NCI-H2107 (cell line): ENCODE data around the gene EVI5L.
A peak's percentile ranks its signal among the peaks of the same experiment; 100 is the strongest.
"Not testable (repeated sequence)": the region's sequence is repeated elsewhere in the genome, so short reads cannot be mapped to it uniquely, and the experiment has no call there.

Experiments used
- DNase-seq: peaks from one replicate; lab custom pipeline; 2025; lab: John Stamatoyannopoulos, UW

The EVI5L gene

DNA sequence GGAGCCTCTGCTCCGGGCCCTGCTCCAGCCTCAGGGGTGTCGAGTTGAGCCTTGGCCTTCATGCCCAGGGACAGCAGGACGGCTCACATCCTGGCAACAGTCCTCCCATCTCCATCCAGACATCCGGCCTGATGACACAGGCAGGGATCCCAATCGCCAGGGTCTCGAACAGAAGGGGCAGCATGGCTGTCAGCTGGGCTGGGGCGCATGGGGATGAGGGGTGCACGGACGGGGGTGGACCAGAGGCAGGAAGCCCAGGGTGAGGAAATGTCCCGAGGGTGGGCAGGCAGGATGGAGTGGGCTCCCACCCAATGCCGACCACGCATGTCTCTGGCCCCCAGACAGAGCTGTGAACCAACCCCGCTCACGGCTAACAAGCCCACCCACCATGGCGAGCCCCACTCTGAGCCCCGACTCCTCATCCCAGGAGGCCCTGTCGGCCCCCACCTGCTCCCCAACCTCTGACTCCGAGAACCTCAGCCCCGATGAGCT lies 16.2 kb downstream of the EVI5L start:
- no peak for DNase-seq

DNA sequence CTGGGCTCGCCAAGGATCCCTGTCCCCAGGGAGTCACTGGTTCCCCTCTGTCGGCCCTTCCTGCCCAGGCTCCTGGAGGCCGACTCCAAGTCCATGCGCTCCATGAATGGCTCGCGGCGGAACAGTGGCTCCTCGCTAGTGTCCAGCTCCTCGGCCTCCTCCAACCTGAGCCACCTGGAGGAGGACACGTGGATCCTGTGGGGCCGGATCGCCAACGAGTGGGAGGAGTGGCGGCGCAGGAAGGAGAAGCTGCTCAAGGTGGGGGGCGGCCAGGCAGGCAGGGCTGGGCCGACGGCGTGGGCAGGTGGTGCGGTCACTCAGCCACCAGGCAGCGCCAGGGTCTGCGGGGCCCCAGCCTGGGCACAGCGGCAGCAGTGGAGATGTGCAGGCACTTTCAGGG lies 17.6 kb downstream of the EVI5L start:
- no peak for DNase-seq

DNA sequence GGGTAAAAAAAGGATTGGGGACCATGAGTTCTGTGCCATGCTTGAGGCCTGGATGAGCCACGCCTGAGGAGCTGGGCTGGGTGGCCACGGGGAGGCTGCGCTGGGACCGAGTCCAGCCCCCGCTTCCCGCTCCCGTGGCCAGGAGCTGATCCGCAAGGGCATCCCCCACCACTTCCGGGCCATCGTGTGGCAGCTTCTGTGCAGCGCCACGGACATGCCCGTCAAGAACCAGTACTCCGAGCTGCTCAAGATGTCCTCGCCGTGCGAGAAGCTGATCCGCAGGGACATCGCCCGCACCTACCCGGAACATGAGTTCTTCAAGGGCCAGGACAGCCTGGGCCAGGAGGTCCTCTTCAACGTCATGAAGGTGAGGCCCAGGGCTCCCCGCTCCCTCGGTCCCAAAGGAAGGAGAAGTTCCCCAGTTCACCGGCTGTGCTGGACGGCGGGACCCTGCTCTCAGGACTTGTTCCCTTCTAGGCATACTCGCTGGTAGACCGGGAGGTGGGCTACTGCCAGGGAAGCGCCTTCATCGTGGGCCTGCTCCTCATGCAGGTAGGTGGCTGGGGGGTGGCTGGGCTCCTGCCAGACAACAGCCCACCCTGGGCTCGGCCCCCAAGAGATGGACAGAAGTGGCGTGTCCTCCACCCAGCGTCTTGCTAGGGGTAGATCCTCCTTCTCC lies 18.9 kb downstream of the EVI5L start:
- DNase-seq: no peak

GRCh38 chr19:7849631-7849999 lies 19.6 kb downstream of the EVI5L start:
- no peak for DNase-seq

DNA sequence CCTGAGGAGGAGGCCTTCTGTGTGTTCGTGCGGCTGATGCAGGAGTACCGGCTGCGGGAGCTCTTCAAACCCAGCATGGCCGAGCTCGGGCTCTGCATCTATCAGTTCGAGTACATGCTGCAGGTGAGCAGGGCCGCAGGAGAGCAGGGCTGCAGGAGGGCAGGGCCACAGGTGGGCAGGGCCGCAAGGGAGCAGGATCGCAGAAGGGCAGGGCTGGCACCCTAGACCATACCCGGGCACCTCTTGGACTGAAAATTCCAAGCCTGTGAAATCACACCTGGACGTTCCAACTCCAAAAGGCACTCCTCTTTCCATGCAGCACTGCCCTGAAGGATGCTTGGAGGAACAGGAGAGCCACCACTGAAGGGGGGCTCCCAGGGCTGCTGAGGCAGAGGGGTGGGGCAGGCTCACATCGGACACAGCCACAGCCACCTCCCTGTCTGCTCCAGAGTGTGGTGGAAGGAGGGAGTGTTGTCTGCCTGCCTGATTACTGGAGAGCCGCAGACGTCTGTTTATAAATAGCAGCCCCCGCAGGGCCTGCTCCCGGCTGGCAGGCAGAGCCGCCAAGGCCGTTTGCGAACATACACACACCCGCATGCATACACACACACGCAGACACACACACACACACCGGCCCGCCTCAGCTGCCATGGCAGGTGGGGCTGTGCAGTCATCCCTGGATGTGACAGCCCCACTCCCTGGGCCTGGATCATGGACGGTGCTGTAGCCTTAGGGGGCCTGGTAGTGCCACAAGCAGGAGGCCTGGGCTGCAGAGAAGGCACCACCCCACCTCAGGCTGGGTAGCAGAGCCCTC lies 20.2 kb downstream of the EVI5L start:
- no peak for DNase-seq

- no peak for DNase-seq
Measured at GRCh38 chr19:7850945-7851622, 21.1 kb downstream of the EVI5L start.

- DNase-seq: no peak
Measured at GRCh38 chr19:7851623-7852500, 21.8 kb downstream of the EVI5L start.

DNA sequence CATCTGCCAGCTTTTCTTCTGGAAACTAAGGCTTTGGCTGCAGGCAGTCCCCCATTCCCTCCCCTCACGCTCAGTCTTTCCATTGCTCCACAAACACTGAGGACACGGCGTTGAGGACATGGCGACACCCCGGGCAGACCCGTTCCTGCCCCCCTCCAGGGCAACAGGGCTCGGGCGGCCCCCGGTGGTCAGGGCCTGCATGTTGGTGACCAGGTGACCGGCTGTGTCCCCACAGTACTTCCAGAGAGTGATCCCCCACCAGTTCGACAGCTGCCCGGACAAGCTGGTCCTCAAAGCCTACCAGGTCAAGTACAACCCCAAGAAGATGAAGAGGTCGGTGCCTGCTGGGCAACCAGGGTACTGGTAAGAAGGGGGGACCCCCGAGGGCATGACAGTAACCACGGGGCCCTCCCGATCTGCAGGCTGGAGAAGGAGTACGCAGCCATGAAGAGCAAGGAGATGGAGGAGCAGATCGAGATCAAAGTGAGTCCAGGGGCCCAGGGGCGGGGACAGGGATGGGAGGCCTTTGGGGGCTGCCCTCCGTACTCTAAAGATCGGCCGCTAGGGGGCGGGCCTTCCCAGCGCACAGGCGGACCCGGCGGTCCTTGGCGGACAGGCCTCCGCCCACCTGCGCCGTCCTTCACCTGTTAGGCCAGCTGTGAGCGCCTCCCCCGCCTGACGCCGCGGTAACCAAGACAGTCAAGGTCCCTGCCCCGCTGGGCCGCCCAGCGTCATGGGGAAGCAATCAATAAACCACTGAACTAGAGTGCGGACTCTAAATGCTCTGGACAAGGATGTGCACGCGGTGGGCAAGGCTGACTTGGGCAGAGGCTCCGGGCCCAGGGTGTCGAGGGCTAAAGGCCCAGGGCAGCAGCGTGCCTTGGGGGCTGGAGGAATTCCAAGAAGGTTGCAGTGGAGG lies 23.1 kb downstream of the EVI5L start:
- DNase-seq: peak; percentile 60

GRCh38 chr19:7853770-7854128 lies 23.7 kb downstream of the EVI5L start:
- no peak for DNase-seq

GRCh38 chr19:7855426-7856108 lies 25.5 kb downstream of the EVI5L start:
- DNase-seq: no peak

DNA sequence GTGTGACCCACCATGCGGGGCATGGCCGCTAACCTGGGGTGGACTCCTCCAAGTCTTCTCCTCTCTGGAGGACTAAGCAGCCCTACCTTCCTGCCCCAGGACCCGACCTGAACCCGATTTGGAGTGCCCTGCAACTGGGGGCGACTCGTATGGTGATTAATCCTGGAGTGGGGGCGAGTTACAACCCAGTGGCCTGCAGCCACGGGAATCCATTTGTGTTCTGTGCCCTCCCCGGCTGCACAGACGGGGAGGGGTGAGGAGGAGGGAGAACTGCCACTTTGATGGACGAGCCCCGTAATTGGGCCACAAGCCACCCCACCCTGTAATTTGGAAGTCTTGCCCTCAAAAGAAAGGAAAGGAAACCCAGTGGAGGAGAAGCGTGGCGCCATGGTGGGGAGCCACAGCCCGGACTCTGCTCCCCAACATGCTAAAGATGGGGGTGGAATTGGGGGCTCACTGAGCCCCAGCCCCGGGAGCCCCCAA lies 26.1 kb downstream of the EVI5L start:
- no peak for DNase-seq

DNA sequence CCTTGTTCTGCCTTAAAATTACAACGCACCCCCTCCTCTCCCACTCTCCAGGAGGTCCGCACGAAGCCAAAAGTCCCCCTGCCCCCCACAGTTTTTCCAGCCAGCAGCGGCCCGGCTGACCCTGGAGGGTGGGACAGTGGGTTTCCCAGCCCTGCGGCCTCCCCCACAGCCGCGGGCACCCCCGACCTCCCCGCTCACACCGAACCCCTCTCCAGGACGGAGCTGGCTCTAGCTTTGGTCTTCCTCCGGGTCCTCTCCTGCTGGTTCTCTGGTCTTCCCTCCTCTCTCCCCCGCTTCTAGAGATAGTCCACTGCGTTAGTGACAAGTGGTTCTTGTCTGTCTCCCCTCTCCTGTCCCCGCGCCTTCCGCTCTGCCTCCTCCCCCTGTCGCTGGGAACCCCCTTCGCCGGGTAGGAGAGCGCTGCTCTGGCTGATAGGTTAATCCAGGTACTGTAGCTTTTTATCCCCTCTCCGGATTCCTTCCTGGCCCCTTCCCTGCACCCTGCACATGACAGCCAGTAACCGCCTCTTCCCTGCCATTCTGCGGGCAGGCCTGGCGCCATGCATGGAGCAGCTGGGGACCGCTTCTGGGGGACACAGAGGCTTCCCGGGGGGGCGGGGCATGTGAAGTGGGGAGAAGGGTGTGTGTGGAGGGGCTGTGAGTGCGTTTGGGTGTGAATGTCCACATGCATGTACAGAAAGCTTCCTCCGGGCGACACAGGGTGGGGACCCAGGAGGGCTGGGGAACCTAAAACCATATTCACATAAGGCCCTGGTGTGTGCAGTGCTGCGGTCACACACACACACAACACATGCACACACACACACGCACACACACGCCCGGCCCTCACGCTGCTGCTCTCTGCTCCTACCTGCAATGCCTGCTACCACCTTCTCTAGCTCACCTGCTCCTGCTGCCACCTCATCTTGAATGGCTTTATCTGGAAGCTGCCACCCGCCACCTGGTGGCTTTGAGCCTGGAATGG lies 27.0 kb downstream of the EVI5L start:
- DNase-seq: no peak

GRCh38 chr19:7857727-7858108 lies 27.7 kb downstream of the EVI5L start:
- DNase-seq: no peak

DNA sequence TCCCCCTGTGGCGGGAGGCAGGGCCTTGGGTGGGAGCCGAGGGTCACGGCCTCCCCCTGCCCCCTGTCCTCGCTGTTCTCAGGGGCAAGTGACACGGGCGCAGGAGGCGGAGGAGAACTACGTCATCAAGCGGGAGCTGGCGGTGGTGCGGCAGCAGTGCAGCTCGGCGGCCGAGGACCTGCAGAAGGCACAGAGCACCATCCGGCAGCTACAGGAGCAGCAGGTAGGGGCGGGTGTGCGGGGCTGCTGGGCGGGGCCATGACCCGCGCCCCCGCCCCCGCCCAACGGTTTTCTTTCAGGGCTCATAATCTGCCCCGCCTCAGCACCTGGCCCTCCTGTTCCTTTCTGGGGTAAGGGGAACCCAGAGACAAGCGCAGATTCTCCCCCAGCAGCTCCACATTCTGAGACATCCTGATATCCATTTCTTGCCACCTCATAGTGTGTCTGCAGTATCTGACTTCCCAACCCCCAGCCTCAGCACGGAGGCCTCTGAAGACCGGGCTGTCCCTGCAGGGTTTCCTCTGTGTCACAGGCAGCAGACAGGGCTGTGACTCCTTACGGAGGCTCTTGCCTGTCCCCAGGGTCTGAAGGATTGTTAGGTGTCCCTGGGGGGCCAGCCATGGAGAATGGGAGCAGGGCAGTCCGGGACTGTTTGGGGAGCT lies 28.2 kb downstream of the EVI5L start:
- peak; percentile 35 for DNase-seq

DNA sequence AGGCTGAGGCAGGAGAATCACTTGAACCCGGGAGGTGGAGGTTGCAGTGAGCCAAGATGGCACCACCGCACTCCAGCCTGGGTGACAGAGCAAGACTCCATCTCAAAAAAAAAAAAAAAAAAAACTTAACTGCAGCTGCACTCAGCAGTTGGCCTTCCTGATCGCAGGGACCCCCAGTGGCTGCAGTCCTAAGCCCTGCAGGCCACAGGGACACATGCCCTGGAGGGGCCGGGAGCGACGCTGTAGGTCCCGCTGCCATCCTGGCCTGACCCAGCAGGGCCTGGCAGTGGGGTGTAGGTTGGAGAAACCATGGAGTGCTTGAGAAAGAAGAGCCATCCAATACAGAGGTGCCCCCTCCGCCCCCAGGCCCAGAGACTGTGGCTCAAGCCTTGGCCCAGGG lies 29.1 kb downstream of the EVI5L start:
- DNase-seq: not testable (repeated sequence)

GRCh38 chr19:7859831-7860713 lies 30.1 kb downstream of the EVI5L start:
- DNase-seq: no peak
